ENCODE results near the gene LUC7L.

Gene LUC7L

DNA sequence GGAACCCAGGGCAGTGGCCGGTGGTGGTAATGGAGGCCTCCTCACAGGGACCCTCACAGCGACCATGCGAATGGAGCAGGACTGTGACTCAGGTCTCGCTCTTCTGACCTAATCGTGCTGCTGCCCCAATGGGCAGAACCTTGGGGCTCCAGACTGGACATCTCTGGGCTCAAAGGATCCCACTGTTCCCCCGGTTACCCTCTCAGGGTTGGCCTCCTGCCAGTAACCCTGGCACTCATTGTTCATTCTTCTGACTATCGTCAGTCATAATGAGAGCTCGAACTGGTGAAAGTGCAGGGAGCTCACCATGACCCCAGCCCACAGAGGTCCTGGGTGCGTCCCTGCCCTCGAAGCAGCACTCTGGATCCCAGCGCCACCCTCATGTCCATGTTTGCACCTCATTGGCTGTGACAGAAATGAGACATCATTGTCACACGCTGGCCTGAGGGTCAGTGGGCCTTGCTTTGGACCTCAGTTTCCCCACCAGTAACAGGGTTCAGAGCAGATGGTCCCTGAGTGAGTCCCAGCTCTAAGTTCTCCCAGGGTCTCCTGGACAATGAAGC, 86.8 kb downstream of the LUC7L start:
- H3K4me3 ChIP-seq (ENCODE audit: low read depth in 1 of 2, low read length in 2 of 2) = no peak overlapping the region
- peaks cover 9% of the 10 kb centered on the region for H3K79me2 ChIP-seq (ENCODE audit: insufficient read depth, low read length)
- H2AFZ ChIP-seq (ENCODE audit: low read depth, low read length) = no peak overlapping the region
- H3K27me3 ChIP-seq (ENCODE audit: insufficient read depth, low read length, poor library complexity) = no peaks in the 10 kb centered on the region
- H3K4me1 ChIP-seq (ENCODE audit: insufficient read depth, low read length) = peaks cover 13% of the 10 kb centered on the region
- no peak for DNase-seq
- no peaks in the 10 kb centered on the region for H3K36me3 ChIP-seq (ENCODE audit: insufficient read depth, low read length)
- H3K9me3 ChIP-seq (ENCODE audit: insufficient read depth, low read length, severe bottlenecking) = no peaks in the 10 kb centered on the region
- no peaks in the 10 kb centered on the region for H4K20me1 ChIP-seq (ENCODE audit: insufficient read depth, low read length)
- ATAC-seq (ENCODE audit: insufficient read depth, low read depth) = no peak
- no peak overlapping the region for H3K4me2 ChIP-seq (ENCODE audit: insufficient read depth, low read length)
- TF ChIP-seq EZH2 (IDR thresholded peaks at IDR 0.05; ENCODE audit: borderline replicate concordance, low read depth, low read length, severe bottlenecking) = no peak
- TF ChIP-seq, protein P1, sequence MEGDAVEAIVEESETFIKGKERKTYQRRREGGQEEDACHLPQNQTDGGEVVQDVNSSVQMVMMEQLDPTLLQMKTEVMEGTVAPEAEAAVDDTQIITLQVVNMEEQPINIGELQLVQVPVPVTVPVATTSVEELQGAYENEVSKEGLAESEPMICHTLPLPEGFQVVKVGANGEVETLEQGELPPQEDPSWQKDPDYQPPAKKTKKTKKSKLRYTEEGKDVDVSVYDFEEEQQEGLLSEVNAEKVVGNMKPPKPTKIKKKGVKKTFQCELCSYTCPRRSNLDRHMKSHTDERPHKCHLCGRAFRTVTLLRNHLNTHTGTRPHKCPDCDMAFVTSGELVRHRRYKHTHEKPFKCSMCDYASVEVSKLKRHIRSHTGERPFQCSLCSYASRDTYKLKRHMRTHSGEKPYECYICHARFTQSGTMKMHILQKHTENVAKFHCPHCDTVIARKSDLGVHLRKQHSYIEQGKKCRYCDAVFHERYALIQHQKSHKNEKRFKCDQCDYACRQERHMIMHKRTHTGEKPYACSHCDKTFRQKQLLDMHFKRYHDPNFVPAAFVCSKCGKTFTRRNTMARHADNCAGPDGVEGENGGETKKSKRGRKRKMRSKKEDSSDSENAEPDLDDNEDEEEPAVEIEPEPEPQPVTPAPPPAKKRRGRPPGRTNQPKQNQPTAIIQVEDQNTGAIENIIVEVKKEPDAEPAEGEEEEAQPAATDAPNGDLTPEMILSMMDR (IDR thresholded peaks at IDR 0.05; ENCODE audit: borderline replicate concordance, extremely low read depth, low read length, poor library complexity, severe bottlenecking) = no peak
- no peak overlapping the region for H3K9ac ChIP-seq (ENCODE audit: low read depth, low read length)
- no peak overlapping the region for H3K27ac ChIP-seq (ENCODE audit: low read length)

DNA sequence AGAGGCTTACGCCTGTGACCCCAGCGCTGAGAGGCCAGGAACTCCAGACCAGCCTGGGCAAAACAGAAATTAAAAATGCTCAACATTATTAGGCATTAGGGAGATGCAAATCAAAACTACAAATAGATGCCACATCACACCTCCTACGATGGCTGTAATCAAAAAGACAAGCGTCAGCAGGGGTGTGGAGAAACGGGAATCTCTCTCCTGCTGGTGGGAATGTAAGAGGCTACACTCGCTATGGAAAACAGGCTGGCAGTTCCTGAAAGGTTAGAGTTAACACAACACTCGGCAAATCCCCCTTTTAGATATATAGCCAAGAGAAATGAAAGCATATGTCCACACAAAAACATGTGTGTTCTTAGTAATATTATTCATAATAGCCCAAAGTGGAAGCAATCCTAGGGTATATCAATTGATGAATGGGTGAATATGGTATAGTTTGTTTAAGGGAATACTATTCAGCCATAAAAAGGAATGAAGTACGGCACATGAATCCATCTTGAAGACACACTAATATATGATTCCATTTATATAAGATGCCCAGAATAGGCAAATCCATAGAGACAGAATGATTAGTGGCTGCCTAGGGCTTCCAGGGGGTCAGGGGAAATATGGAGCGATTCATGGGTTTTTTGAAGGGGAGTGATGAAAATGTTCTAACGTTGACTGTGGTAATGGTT, 88.9 kb downstream of the LUC7L start:
- Histone ChIP-seq H3K9me3 (ENCODE audit: insufficient read depth, low read length, severe bottlenecking) (no peaks in the 10 kb centered on the region), H3K27me3 (ENCODE audit: insufficient read depth, low read length, poor library complexity) (no peaks in the 10 kb centered on the region), H4K20me1 (ENCODE audit: insufficient read depth, low read length) (no peaks in the 10 kb centered on the region), H3K4me1 (ENCODE audit: insufficient read depth, low read length) (peaks cover 33% of the 10 kb centered on the region), H3K4me3 (ENCODE audit: low read depth in 1 of 2, low read length in 2 of 2) (no peak overlapping the region), H3K36me3 (ENCODE audit: insufficient read depth, low read length) (no peaks in the 10 kb centered on the region), H3K27ac (ENCODE audit: low read length) (no peak overlapping the region), H3K79me2 (ENCODE audit: insufficient read depth, low read length) (peaks cover 30% of the 10 kb centered on the region), H3K4me2 (ENCODE audit: insufficient read depth, low read length) (no peak overlapping the region), H3K9ac (ENCODE audit: low read depth, low read length) (no peak overlapping the region), H2AFZ (ENCODE audit: low read depth, low read length) (no peak overlapping the region)
- ATAC-seq (ENCODE audit: insufficient read depth, low read depth) (no peak), DNase-seq (no peak)
- no peak for TF ChIP-seq EZH2 (IDR thresholded peaks at IDR 0.05; ENCODE audit: borderline replicate concordance, low read depth, low read length, severe bottlenecking)
- TF ChIP-seq, protein P1 (IDR thresholded peaks at IDR 0.05; ENCODE audit: borderline replicate concordance, extremely low read depth, low read length, poor library complexity, severe bottlenecking) = no peak

Data from DND-41 (cell line).